PC-3 (cell line): ENCODE data around the gene DAAM1. TPM values are rescaled to one million over a fixed set of nuclear protein-coding genes. Genes with fewer than 3 reads are reported as not detected.

Experiments used
- ATAC-seq: fragments of 200-7000 bp; cut with Tn5 transposase; 2 replicates; pipeline ENCODE4 v1.9.1; 2020; ENCODE audit warnings: mild to moderate bottlenecking, moderate library complexity
- BruUV-seq: library from RNA; stranded (reverse); fragments of 400-500 nt; replicated peaks from 2 replicates; lab custom pipeline; 2021; lab: Mats Ljungman, UMichigan
- CTCF ChIA-PET: fragments of 300-600 bp; sonication (Branson Sonifier 250); formaldehyde crosslinking; loops from one replicate; lab custom pipeline; 2022; ENCODE audit warnings: antibody characterized with exemption; lab: Charles Lee
- POLR2A ChIA-PET: fragments of 300-600 bp; sonication (Branson Sonifier 250); formaldehyde crosslinking; loops from one replicate; lab custom pipeline; 2022; ENCODE audit warnings: antibody characterized with exemption; ENCODE audit not compliant: unreplicated experiment; lab: Charles Lee
- DNase-seq: peaks from one replicate; pipeline ENCODE4 v3.0.0-alpha.2; 2015
- H2AFZ ChIP-seq: fragments of 300-600 bp; sonication (generic); 2 replicates; pipeline ENCODE4 v1.6.0; 2016; ENCODE audit warnings: antibody characterized with exemption, low read length
- H3F3A ChIP-seq: fragments of 300-600 bp; sonication (generic); one replicate; pipeline ENCODE4 v1.6.0; 2017; ENCODE audit warnings: antibody characterized with exemption, low read length, control low read depth, mild to moderate bottlenecking; ENCODE audit not compliant: unreplicated experiment
- H3K27ac ChIP-seq: fragments of 300-600 bp; sonication (generic); 2 replicates; pipeline ENCODE4 v1.5.1; 2016; ENCODE audit warnings: mild to moderate bottlenecking, low read length
- H3K27me3 ChIP-seq: fragments of 300-600 bp; sonication (generic); 2 replicates; pipeline ENCODE4 v1.6.1; 2016; ENCODE audit warnings: low read length, mixed read lengths
- H3K36me3 ChIP-seq: fragments of 300-600 bp; sonication (generic); 2 replicates; pipeline ENCODE4 v1.6.1; 2016; ENCODE audit warnings: low read depth, mixed run types, low read length, mixed read lengths
- H3K4me1 ChIP-seq: fragments of 300-600 bp; sonication (generic); 2 replicates; pipeline ENCODE4 v1.5.1; 2016; ENCODE audit warnings: low read length; ENCODE audit not compliant: insufficient read depth
- H3K4me2 ChIP-seq: fragments of 300-600 bp; sonication (generic); 2 replicates; pipeline ENCODE4 v1.6.0; 2016; ENCODE audit warnings: low read length
- H3K4me3 ChIP-seq: fragments of 300-600 bp; sonication (generic); 2 replicates; pipeline ENCODE4 v1.5.1; 2016; ENCODE audit warnings: mild to moderate bottlenecking, low read length, mixed read lengths
- H3K79me2 ChIP-seq: fragments of 300-600 bp; sonication (generic); 2 replicates; pipeline ENCODE4 v1.6.1; 2017; ENCODE audit warnings: low read length, mixed read lengths
- H3K9ac ChIP-seq: fragments of 300-600 bp; sonication (generic); 2 replicates; pipeline ENCODE4 v1.6.0; 2016; ENCODE audit warnings: mild to moderate bottlenecking, low read length
- H3K9me2 ChIP-seq: fragments of 300-600 bp; sonication (generic); replicated peaks from 2 replicates; pipeline ENCODE4 v1.6.1; 2016; ENCODE audit warnings: mixed run types, low read length, mixed read lengths
- H3K9me3 ChIP-seq: fragments of 300-600 bp; sonication (generic); 2 replicates; pipeline ENCODE4 v1.6.1; 2016; ENCODE audit warnings: low read length, mixed read lengths
- H4K20me1 ChIP-seq: fragments of 300-600 bp; sonication (generic); 2 replicates; pipeline ENCODE4 v1.6.1; 2016; ENCODE audit warnings: low read length, mixed read lengths
- EZH2 ChIP-seq: fragments of 300-600 bp; sonication (generic); IDR thresholded peaks from one replicate; pipeline ENCODE4 v1.6.1; 2017; ENCODE audit warnings: antibody characterized with exemption, mild to moderate bottlenecking, low read length; ENCODE audit not compliant: unreplicated experiment
- EZH2phosphoT487 ChIP-seq: fragments of 300-600 bp; sonication (generic); IDR thresholded peaks from 2 replicates; pipeline ENCODE4 v1.6.1; 2018; ENCODE audit warnings: mild to moderate bottlenecking, antibody characterized with exemption, low read length, borderline replicate concordance
- intact Hi-C: fragments of 100-400 bp; cut with micrococcal nuclease; formaldehyde crosslinking; loops from 2 replicates; pipeline ENCODE4 v1.9.0; 2023
- total RNA-seq: library from RNA; depleted of rRNA; stranded (reverse); fragments of >200 nt; gene quantifications from 2 replicates; pipeline ENCODE4 v1.2.3, GENCODE V29; 2014
- TF ChIP-seq, protein P1 (sequence below): fragments of 300-600 bp; sonication (generic); conservative IDR thresholded peaks from 2 replicates; pipeline ENCODE4 v1.5.1; 2017; ENCODE audit warnings: antibody characterized with exemption, low read depth, mild to moderate bottlenecking, low read length

Gene DAAM1
- total RNA-seq, 1 experiment from 2014 or later = 32.7 TPM

DNA sequence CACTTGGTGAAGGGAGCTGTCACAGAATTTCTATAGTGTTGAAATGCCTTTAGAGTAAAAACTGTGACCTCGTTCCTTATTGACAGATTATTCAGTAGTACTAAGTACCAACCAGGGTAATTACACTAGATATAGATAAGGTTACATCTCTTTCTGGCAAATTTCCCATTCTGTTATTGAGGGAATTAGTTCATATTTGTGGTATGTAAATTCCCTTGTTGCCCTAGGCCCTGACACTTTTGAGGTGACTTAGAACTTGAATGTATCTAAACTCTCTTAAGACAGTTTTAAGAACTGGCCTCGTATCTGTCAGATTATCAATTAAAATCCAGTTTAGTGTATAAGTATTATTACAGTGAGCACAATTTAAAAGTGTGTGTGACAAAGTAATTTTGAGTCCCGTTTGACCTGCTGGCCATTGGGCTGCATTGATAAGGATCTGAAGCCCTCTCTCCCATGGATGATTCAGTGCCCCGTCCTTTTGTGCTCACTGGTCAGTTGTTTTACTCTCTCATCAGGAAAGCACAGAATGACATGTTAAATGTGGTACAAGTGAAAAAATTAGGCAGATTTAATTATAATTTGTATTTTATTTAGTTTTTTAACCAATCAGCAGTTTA is 153.5 kb downstream of the DAAM1 start:
- POLR2A ChIA-PET = interaction anchor here (0.6 kb wide), 1 partner anchor 11 kb away, joined by 3 read pairs; no protein-coding TSS in a partner anchor
- H3K4me2 ChIP-seq = peak overlapping the region; percentile 65; the same call in 1 of the 2 replicates
- no TSS peak for BruUV-seq

DNA sequence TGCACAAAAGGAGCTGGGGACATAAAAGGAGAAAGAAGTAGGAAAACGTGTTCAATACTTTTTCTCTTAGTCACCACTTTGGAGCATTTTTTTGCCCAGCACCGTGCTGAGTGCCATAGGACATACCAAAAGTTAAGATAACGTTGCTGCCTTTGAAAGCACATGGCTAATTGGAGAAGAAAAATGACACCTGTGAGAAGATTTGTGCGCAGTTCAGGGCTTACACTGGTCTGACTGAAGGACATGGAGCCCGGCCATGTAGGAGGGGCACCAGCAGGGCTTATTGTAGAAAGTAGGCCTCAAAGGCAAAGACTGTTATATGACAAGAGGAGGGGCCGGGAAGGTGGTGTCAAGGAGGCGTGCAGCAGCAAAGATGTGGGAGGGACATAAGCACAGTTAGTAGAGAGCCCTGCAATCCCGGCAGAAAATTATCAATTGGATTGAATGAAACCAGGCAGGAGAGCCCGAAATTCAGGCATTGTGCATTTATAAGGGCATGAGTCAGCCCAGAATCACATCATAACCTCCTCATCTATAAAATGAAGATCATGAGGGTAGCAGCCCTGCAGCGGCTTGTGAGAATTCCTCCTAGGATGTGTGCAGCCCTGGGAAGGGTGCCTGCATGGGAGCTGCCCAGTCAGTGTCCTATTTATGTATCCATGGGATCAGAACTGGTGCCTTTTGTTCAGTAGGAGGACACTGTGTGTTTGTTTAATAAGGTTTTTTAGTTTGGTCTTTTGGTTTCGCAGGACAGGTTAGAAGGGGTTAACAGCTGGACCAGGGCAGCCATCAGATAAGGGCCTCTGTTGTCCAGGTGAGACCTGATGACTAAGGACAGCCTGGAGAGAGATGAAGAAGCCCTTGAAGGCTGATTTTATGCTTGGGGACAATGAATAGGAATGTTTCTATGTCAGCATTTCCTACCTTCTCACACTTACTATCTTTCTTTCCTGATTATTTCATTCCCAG is 154.3 kb downstream of the DAAM1 start:
- peak; percentile 93 for ATAC-seq
- H3K9me3 ChIP-seq = no peaks in the 10 kb centered on the region
- peak overlapping the region; percentile 16 for H3K4me3 ChIP-seq
- BruUV-seq = no TSS peak
- peak overlapping the region; percentile 64 for H3K27ac ChIP-seq
- peak; percentile 95 for DNase-seq
- H3F3A ChIP-seq = peaks cover 5% of the 10 kb centered on the region
- TF ChIP-seq EZH2 = no peak
- no peak for TF ChIP-seq EZH2phosphoT487
- TF ChIP-seq, protein P1, sequence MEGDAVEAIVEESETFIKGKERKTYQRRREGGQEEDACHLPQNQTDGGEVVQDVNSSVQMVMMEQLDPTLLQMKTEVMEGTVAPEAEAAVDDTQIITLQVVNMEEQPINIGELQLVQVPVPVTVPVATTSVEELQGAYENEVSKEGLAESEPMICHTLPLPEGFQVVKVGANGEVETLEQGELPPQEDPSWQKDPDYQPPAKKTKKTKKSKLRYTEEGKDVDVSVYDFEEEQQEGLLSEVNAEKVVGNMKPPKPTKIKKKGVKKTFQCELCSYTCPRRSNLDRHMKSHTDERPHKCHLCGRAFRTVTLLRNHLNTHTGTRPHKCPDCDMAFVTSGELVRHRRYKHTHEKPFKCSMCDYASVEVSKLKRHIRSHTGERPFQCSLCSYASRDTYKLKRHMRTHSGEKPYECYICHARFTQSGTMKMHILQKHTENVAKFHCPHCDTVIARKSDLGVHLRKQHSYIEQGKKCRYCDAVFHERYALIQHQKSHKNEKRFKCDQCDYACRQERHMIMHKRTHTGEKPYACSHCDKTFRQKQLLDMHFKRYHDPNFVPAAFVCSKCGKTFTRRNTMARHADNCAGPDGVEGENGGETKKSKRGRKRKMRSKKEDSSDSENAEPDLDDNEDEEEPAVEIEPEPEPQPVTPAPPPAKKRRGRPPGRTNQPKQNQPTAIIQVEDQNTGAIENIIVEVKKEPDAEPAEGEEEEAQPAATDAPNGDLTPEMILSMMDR = no peak
- H3K9me2 ChIP-seq = no peaks in the 10 kb centered on the region
- peak overlapping the region; percentile 11 for H3K9ac ChIP-seq
- no peaks in the 10 kb centered on the region for H3K79me2 ChIP-seq
- peak overlapping the region; percentile 42 for H2AFZ ChIP-seq
- H3K4me2 ChIP-seq = peak overlapping the region; percentile 65
- no peaks in the 10 kb centered on the region for H3K27me3 ChIP-seq
- intact Hi-C loops = no loop called here
- H4K20me1 ChIP-seq = no peaks in the 10 kb centered on the region
- peaks cover 26% of the 10 kb centered on the region for H3K4me1 ChIP-seq
- H3K36me3 ChIP-seq = peaks cover 10% of the 10 kb centered on the region; the same call in 1 of the 2 replicates
- POLR2A ChIA-PET = no interaction called here
- CTCF ChIA-PET = no interaction called here

More for the DNA sequence above, 153.5 kb downstream of the DAAM1 start:
- no peaks in the 10 kb centered on the region for H4K20me1 ChIP-seq
- H3K4me3 ChIP-seq = no peak overlapping the region
- peaks cover 26% of the 10 kb centered on the region for H3K4me1 ChIP-seq
- no peaks in the 10 kb centered on the region for H3K9me2 ChIP-seq
- H3K36me3 ChIP-seq = 0 out of 2 replicates have a peak, but pooled peaks cover 5% of the 10 kb centered on the region
- TF ChIP-seq EZH2phosphoT487 (no peak), EZH2 (no peak)
- TF ChIP-seq, protein P1 = no peak
- intact Hi-C loops = no loop called here
- ATAC-seq (peak; percentile 2; the same call in 1 of the 2 replicates), DNase-seq (no peak)
- no peaks in the 10 kb centered on the region for H3K9me3 ChIP-seq
- no peaks in the 10 kb centered on the region for H3K27me3 ChIP-seq
- peak overlapping the region; percentile 64 for H3K27ac ChIP-seq
- no peak overlapping the region for H3K9ac ChIP-seq
- CTCF ChIA-PET = no interaction called here
- peaks cover 5% of the 10 kb centered on the region for H3F3A ChIP-seq
- H2AFZ ChIP-seq = no peak overlapping the region; the same call in 1 of the 2 replicates
- H3K79me2 ChIP-seq = no peaks in the 10 kb centered on the region
